Measurements from ENCODE around the gene HOXD3. TPM values are rescaled to one million over a fixed set of nuclear protein-coding genes. Genes with fewer than 3 reads are reported as not detected.

Gene HOXD3
- total and polyA plus RNA-seq, 4 donors = 0.07 to 2.5 (median 0.64) TPM

- no peak for DNase-seq
- peaks cover 0 to 9% (median 4%) of the 10 kb centered on the region in 3 donors for H3K27me3 ChIP-seq (ENCODE audit: control insufficient read depth in 3 of 3, insufficient read depth in 3 of 3, low read length in 2 of 3)
These were observed 42.8 kb downstream of the HOXD3 start for GRCh38 chr2:176199902-176200301.

GRCh38 chr2:176200971-176201370 is 43.9 kb downstream of the HOXD3 start:
- WGBS, 2 donors = 76 to 79% methylated on average over 21 of the region's 21 CpGs
- Histone ChIP-seq H3K4me1 (ENCODE audit: control insufficient read depth in 5 of 5, insufficient read depth in 5 of 5, low read length in 5 of 5) (no peaks in the 10 kb centered on the region), H3K9me3 (ENCODE audit: control insufficient read depth in 4 of 4, insufficient read depth in 3 of 4, low read length in 3 of 4) (peaks cover 0 to 5% (median 0%) of the 10 kb centered on the region in 4 donors), H3K36me3 (ENCODE audit: control insufficient read depth in 4 of 4, insufficient read depth in 4 of 4, low read length in 4 of 4) (no peaks in the 10 kb centered on the region), H3K27me3 (ENCODE audit: control insufficient read depth in 3 of 3, insufficient read depth in 3 of 3, low read length in 2 of 3) (peaks cover 0 to 7% (median 4%) of the 10 kb centered on the region in 3 donors), H3K27ac (ENCODE audit: low read depth in 1 of 2, low read length in 1 of 2) (no peak overlapping the region), H3K9ac (ENCODE audit: insufficient read depth in 1 of 2, low read length in 2 of 2) (no peak overlapping the region), H3K4me3 (no peak overlapping the region)
- DNase-seq (no peak), ATAC-seq (ENCODE audit: insufficient read depth, low FRiP score) (no peak)
- TF ChIP-seq CTCF (IDR thresholded peaks at IDR 0.05; ENCODE audit: control extremely low read depth, extremely low read depth) = no peak

More at GRCh38 chr2:176199902-176200301, 42.8 kb downstream of the HOXD3 start:
- no peak overlapping the region for H3K9ac ChIP-seq (ENCODE audit: insufficient read depth in 1 of 2, low read length in 2 of 2)
- ATAC-seq (ENCODE audit: insufficient read depth, low FRiP score) = no peak
- H3K36me3 ChIP-seq (ENCODE audit: control insufficient read depth in 4 of 4, insufficient read depth in 4 of 4, low read length in 4 of 4) = no peaks in the 10 kb centered on the region
- H3K27ac ChIP-seq (ENCODE audit: low read depth in 1 of 2, low read length in 1 of 2) = no peak overlapping the region
- TF ChIP-seq CTCF (IDR thresholded peaks at IDR 0.05; ENCODE audit: control extremely low read depth, extremely low read depth) = no peak
- H3K4me1 ChIP-seq (ENCODE audit: control insufficient read depth in 5 of 5, insufficient read depth in 5 of 5, low read length in 5 of 5) = no peaks in the 10 kb centered on the region
- no peak overlapping the region for H3K4me3 ChIP-seq
- H3K9me3 ChIP-seq (ENCODE audit: control insufficient read depth in 4 of 4, insufficient read depth in 3 of 4, low read length in 3 of 4) = peaks cover 0 to 5% (median 0%) of the 10 kb centered on the region in 4 donors

DNA sequence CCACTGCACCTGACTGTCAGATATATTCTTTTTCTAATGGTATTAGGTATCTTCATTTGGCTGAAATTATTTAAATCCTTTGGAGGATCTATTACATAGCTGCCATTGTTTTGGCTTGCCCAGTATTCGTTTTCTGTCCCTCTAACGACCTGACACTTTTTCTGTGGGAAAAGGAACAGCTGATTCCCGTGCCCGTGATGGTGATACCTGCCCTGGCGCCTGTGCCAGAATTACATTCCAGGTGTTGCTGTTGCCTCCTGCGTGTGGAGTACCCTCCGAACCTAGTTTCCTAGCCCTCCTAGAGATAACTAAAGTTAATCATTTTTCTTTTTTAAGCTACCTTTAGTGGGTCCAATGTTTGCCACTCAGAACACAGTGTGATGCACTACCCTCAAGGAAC is 45.4 kb downstream of the HOXD3 start:
- no peaks in the 10 kb centered on the region for H3K27me3 ChIP-seq (ENCODE audit: control insufficient read depth in 3 of 3, insufficient read depth in 3 of 3, low read length in 2 of 3)
- H3K27ac ChIP-seq (ENCODE audit: low read depth in 1 of 2, low read length in 1 of 2) = no peak overlapping the region
- no peaks in the 10 kb centered on the region for H3K4me1 ChIP-seq (ENCODE audit: control insufficient read depth in 5 of 5, insufficient read depth in 5 of 5, low read length in 5 of 5)
- no peak for DNase-seq
- 75 to 88% methylated on average over 7 of the region's 7 CpGs for WGBS, 2 donors
- peaks cover 0 to 5% (median 0%) of the 10 kb centered on the region in 4 donors for H3K9me3 ChIP-seq (ENCODE audit: control insufficient read depth in 4 of 4, insufficient read depth in 3 of 4, low read length in 3 of 4)
- no peaks in the 10 kb centered on the region for H3K36me3 ChIP-seq (ENCODE audit: control insufficient read depth in 4 of 4, insufficient read depth in 4 of 4, low read length in 4 of 4)
- no peak for TF ChIP-seq CTCF (IDR thresholded peaks at IDR 0.05; ENCODE audit: control extremely low read depth, extremely low read depth)
- ATAC-seq (ENCODE audit: insufficient read depth, low FRiP score) = no peak
- no peak overlapping the region for H3K4me3 ChIP-seq
- H3K9ac ChIP-seq (ENCODE audit: insufficient read depth in 1 of 2, low read length in 2 of 2) = no peak overlapping the region

DNA sequence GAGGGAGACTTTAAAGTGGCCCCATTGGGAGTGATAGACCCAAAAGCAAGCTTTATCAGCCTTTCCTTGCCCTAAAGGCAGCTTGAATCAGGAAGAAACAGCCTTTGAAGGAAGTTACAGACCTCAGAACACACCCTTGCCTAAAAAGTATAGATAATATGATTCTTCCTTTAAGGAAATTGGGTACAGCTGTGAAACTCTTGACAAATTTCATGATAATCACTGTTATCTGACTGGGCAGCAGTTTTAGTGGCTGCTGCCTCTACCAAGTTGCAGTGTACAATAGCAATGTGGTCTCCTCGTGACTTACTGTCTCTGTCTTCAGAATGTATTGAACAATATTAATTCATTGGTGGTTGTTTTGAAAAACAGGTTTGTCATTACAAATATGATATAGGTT is 48.0 kb downstream of the HOXD3 start:
- no peaks in the 10 kb centered on the region for H3K4me1 ChIP-seq (ENCODE audit: control insufficient read depth in 5 of 5, insufficient read depth in 5 of 5, low read length in 5 of 5)
- peaks cover 0 to 5% (median 0%) of the 10 kb centered on the region in 4 donors for H3K9me3 ChIP-seq (ENCODE audit: control insufficient read depth in 4 of 4, insufficient read depth in 3 of 4, low read length in 3 of 4)
- no peak for TF ChIP-seq CTCF (IDR thresholded peaks at IDR 0.05; ENCODE audit: control extremely low read depth, extremely low read depth)
- no peaks in the 10 kb centered on the region for H3K27me3 ChIP-seq (ENCODE audit: control insufficient read depth in 3 of 3, insufficient read depth in 3 of 3, low read length in 2 of 3)
- H3K36me3 ChIP-seq (ENCODE audit: control insufficient read depth in 4 of 4, insufficient read depth in 4 of 4, low read length in 4 of 4) = no peaks in the 10 kb centered on the region
- no peak overlapping the region for H3K27ac ChIP-seq (ENCODE audit: low read depth in 1 of 2, low read length in 1 of 2)
- H3K9ac ChIP-seq (ENCODE audit: insufficient read depth in 1 of 2, low read length in 2 of 2) = no peak overlapping the region
- ATAC-seq (ENCODE audit: insufficient read depth, low FRiP score) (no peak), DNase-seq (no peak)
- H3K4me3 ChIP-seq = no peak overlapping the region
- WGBS, 2 donors = 88 to 98% methylated on average over 1 of the region's 1 CpG

Data from lung (tissue), 12 donors.